Measurements from ENCODE around the gene MAP3K12. TPM values are rescaled to one million over a fixed set of nuclear protein-coding genes. Genes with fewer than 3 reads are reported as not detected.

MAP3K12 gene
- total and polyA plus RNA-seq, 2 of the 13 experiments (the other 11 are each of a cell fraction or from before 2014, with no cell fraction given) = 0.20 to 1.1 TPM

- TF ChIP-seq ZBTB34 (CRISPR knock-in tag; IDR thresholded peaks at IDR 0.05) (peak; percentile 70; the same call in 1 of the 2 replicates), PHF21A (CRISPR knock-in tag; IDR thresholded peaks at IDR 0.05) (peak; percentile 65; the same call in 1 of the 2 replicates), FOXJ3 (CRISPR knock-in tag; IDR thresholded peaks at IDR 0.05; ENCODE audit: borderline replicate concordance) (peak; percentile 45), KLF9 (CRISPR knock-in tag; IDR thresholded peaks at IDR 0.05; ENCODE audit: low read depth) (no peak), ZNF512 (CRISPR knock-in tag; IDR thresholded peaks at IDR 0.05) (no peak), AKAP8 (CRISPR knock-in tag; IDR thresholded peaks at IDR 0.05) (0 out of 2 replicates have a peak, but pooled peaks have one; percentile 29), SNRNP70 (IDR thresholded peaks at IDR 0.05; ENCODE audit: low read depth, low read length) (no peak), ZNF780A (CRISPR knock-in tag; IDR thresholded peaks at IDR 0.05) (peak; percentile 86; the same call in 1 of the 2 replicates), ZBTB7A (CRISPR knock-in tag; IDR thresholded peaks at IDR 0.05) (no peak; the same call in 1 of the 2 replicates), E2F1 (CRISPR knock-in tag; IDR thresholded peaks at IDR 0.05) (no peak), PPARG (CRISPR knock-in tag; conservative IDR thresholded peaks at IDR 0.05) (no peak), SNAPC2 (CRISPR knock-in tag; IDR thresholded peaks at IDR 0.05) (peak; percentile 86), BRCA1 (CRISPR knock-in tag; IDR thresholded peaks at IDR 0.05) (peak; percentile 67; the same call in 1 of the 2 replicates), ZBTB14 (CRISPR knock-in tag; IDR thresholded peaks at IDR 0.05) (no peak), ATF7 (IDR thresholded peaks at IDR 0.05) (0 out of 2 replicates have a peak, but pooled peaks have one; percentile 27), ATF7 (CRISPR knock-in tag; IDR thresholded peaks at IDR 0.05) (no peak), RAD51 (IDR thresholded peaks at IDR 0.05; ENCODE audit: borderline replicate concordance) (no peak), ZNF737 (CRISPR knock-in tag; IDR thresholded peaks at IDR 0.05; ENCODE audit: borderline replicate concordance) (no peak), ZNF281 (CRISPR knock-in tag; IDR thresholded peaks at IDR 0.05; ENCODE audit: borderline replicate concordance) (no peak; the same call in 1 of the 2 replicates), ZNF362 (CRISPR knock-in tag; IDR thresholded peaks at IDR 0.05; ENCODE audit: borderline replicate concordance) (no peak)
Measured at GRCh38 chr12:53500776-53501614, 1.7 kb upstream of the MAP3K12 start, which contains the start of gene TARBP2 (continued).

All from HepG2 (cell line).